Neural cell (in vitro differentiated cells): ENCODE data around the gene CBLIF. TPM values are rescaled to one million over a fixed set of nuclear protein-coding genes. Genes with fewer than 3 reads are reported as not detected.
"Not testable (repeated sequence)": the region's sequence is repeated elsewhere in the genome, so short reads cannot be mapped to it uniquely, and the experiment has no call there.

ENCODE experiments used
- H2AFZ ChIP-seq: fragments of 200-600, 300-800 bp; sonication (generic), shearing (Covaris generic); 2 replicates; pipeline ENCODE4 v1.6.0; 2014; ENCODE audit warnings: low read depth, mild to moderate bottlenecking, antibody characterized with exemption, low read length, moderate library complexity
- H3F3A ChIP-seq: fragments of 200-600 bp; shearing (Covaris generic); 2 replicates; pipeline ENCODE4 v1.6.1; 2016; ENCODE audit warnings: mild to moderate bottlenecking, moderate library complexity, mixed read lengths, antibody characterized with exemption, low read length; ENCODE audit not compliant: insufficient read depth, poor library complexity, severe bottlenecking
- H3K27ac ChIP-seq: fragments of 200-600, 300-800 bp; sonication (generic), shearing (Covaris generic); 2 replicates; pipeline ENCODE4 v1.5.1; 2014; ENCODE audit warnings: mild to moderate bottlenecking, low read length, moderate library complexity
- H3K27me3 ChIP-seq: fragments of 300-800, 200-600 bp; sonication (generic), shearing (Covaris generic); 2 replicates; pipeline ENCODE4 v1.6.0; 2014; ENCODE audit warnings: mild to moderate bottlenecking, low read depth, low read length, moderate library complexity; ENCODE audit not compliant: insufficient read depth
- H3K36me3 ChIP-seq: fragments of 300-800, 200-600 bp; sonication (generic), shearing (Covaris generic); 2 replicates; pipeline ENCODE4 v1.5.1; 2014; ENCODE audit warnings: mild to moderate bottlenecking, antibody characterized with exemption, low read length, moderate library complexity; ENCODE audit not compliant: insufficient read depth
- H3K4me2 ChIP-seq: fragments of 300-800, 200-600 bp; sonication (generic), shearing (Covaris generic); 2 replicates; pipeline ENCODE4 v1.6.0; 2014; ENCODE audit warnings: mild to moderate bottlenecking, low read length
- H3K4me3 ChIP-seq: fragments of 300-800, 200-600 bp; sonication (generic), shearing (Covaris generic); 2 replicates; pipeline ENCODE4 v1.5.1; 2014; ENCODE audit warnings: mild to moderate bottlenecking, low read length, moderate library complexity
- H3K79me2 ChIP-seq: fragments of 200-600 bp; shearing (Covaris generic); replicated peaks from 2 replicates; pipeline ENCODE4 v1.6.0; 2014; ENCODE audit warnings: mild to moderate bottlenecking, low read length, moderate library complexity; ENCODE audit not compliant: insufficient read depth
- H3K9ac ChIP-seq: fragments of 300-800, 200-600 bp; sonication (generic), shearing (Covaris generic); 2 replicates; pipeline ENCODE4 v1.6.1; 2016; ENCODE audit warnings: mild to moderate bottlenecking, low read length, mixed read lengths
- H3K9me2 ChIP-seq: fragments of 200-600 bp; shearing (Covaris generic); 2 replicates; pipeline ENCODE4 v1.6.1; 2016; ENCODE audit warnings: mild to moderate bottlenecking, low read length, mixed read lengths; ENCODE audit not compliant: insufficient read depth
- H3K9me3 ChIP-seq: fragments of 200-600, 300-800 bp; sonication (generic), shearing (Covaris generic); 2 replicates; pipeline ENCODE4 v1.6.1; 2016; ENCODE audit warnings: mild to moderate bottlenecking, mixed run types, low read length, moderate library complexity, mixed read lengths
- H4K20me1 ChIP-seq: fragments of 200-600 bp; shearing (Covaris generic); 2 replicates; pipeline ENCODE4 v1.6.1; 2016; ENCODE audit warnings: mild to moderate bottlenecking, mixed run types; ENCODE audit not compliant: insufficient read depth
- EP300 ChIP-seq: fragments of 450-650 bp; conservative IDR thresholded peaks from 2 replicates; pipeline ENCODE4 v1.6.1; 2014; ENCODE audit warnings: antibody characterized with exemption, mild to moderate bottlenecking, moderate library complexity; ENCODE audit not compliant: poor library complexity, severe bottlenecking
- EZH2 ChIP-seq: fragments of 200-600, 300-800 bp; shearing (Covaris generic), sonication (generic); IDR thresholded peaks from 2 replicates; pipeline ENCODE4 v1.6.1; 2014; ENCODE audit warnings: antibody characterized with exemption, low read length, borderline replicate concordance, mild to moderate bottlenecking; ENCODE audit not compliant: insufficient read depth, poor library complexity, severe bottlenecking
- MXI1 ChIP-seq: fragments of 450-650 bp; conservative IDR thresholded peaks from 2 replicates; pipeline ENCODE4 v1.6.1; 2014; ENCODE audit warnings: antibody characterized with exemption, mild to moderate bottlenecking; ENCODE audit not compliant: poor library complexity, severe bottlenecking
- POLR2AphosphoS5 ChIP-seq: IDR thresholded peaks from 2 replicates; pipeline ENCODE4 v1.6.1; 2012
- RAD21 ChIP-seq: fragments of 450-650 bp; conservative IDR thresholded peaks from 2 replicates; pipeline ENCODE4 v1.6.1; 2014; ENCODE audit warnings: antibody characterized with exemption, mild to moderate bottlenecking, moderate library complexity
- SMC3 ChIP-seq: fragments of 450-650 bp; conservative IDR thresholded peaks from 2 replicates; pipeline ENCODE4 v1.6.1; 2014; ENCODE audit warnings: antibody characterized with exemption, mild to moderate bottlenecking, moderate library complexity; ENCODE audit not compliant: poor library complexity
- TAF1 ChIP-seq: IDR thresholded peaks from 2 replicates; pipeline ENCODE4 v1.6.1; 2012; ENCODE audit warnings: low read depth
- polyA plus RNA-seq: library from polyadenylated mRNA; depleted of rRNA; stranded (reverse); fragments of >200 nt; gene quantifications from 2 replicates; pipeline ENCODE4 v1.2.3, GENCODE V29; 2014
- TF ChIP-seq, protein P1 (sequence below): IDR thresholded peaks from 2 replicates; pipeline ENCODE4 v1.6.1; 2012; ENCODE audit warnings: borderline replicate concordance
- TF ChIP-seq, protein P2 (sequence below): fragments of 450-650 bp; IDR thresholded peaks from 2 replicates; pipeline ENCODE4 v1.5.1; 2014; ENCODE audit warnings: antibody characterized with exemption, mild to moderate bottlenecking, moderate library complexity; ENCODE audit not compliant: poor library complexity, severe bottlenecking

Gene CBLIF
- polyA plus RNA-seq, 1 donor from 2014 or later: not detected

DNA sequence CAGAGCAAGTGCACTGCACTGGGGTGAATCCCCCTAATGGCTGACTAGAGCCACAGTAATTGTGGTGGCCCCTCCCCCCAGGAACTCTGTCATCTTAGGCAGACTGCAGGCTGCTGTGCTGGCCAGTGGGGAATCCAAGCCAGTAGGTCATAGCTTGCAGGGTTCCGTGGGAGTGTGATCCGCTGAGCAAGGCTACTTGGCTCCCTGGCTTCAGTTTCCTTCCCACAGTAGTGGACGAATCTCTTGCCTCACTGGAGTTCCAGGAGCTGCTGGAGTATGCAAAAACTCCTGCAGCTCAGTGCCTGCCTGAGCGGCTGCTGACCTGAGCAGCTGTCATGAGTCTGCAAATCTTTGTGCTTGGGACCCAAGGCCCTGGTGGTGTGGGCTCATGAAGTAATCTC is 46.5 kb upstream of the CBLIF start:
- Histone ChIP-seq H3K4me3 (no peak overlapping the region), H3K36me3 (no peaks in the 10 kb centered on the region), H3K27ac (no peak overlapping the region), H3K9ac (no peak overlapping the region), H2AFZ (no peak overlapping the region), H3K27me3 (no peaks in the 10 kb centered on the region), H3K9me2 (no peaks in the 10 kb centered on the region), H3K4me2 (no peak overlapping the region), H4K20me1 (no peaks in the 10 kb centered on the region), H3K79me2 (no peaks in the 10 kb centered on the region), H3K9me3 (no peaks in the 10 kb centered on the region), H3F3A (no peaks in the 10 kb centered on the region)
- TF ChIP-seq MXI1 (no peak), EP300 (no peak), POLR2AphosphoS5 (no peak), EZH2 (no peak)

DNA sequence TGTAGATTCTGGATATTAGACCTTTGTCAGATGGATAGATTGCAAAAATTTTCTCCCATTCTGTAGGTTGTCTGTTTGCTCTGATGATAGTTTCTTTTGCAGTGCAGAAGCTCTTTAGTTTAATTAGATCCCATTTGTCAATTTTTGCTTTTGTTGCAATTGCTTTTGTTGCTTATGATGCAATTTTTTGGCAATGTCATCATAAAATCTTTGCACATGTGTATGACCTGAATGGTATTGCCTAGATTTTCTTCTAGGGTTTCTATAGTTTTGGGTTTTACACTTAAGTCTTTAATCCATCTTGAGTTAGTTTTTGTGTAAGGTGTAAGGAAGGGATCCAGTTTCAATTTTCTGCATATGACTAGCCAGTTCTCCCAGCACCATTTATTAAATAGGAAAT is 41.9 kb upstream of the CBLIF start:
- H3K27ac ChIP-seq, H3K4me3 ChIP-seq, H2AFZ ChIP-seq, H3K36me3 ChIP-seq, H3K9ac ChIP-seq, H3K27me3 ChIP-seq, H3K4me2 ChIP-seq, H3K9me3 ChIP-seq, H3K9me2 ChIP-seq, H3K79me2 ChIP-seq, H3F3A ChIP-seq, H4K20me1 ChIP-seq: not testable (repeated sequence)

DNA sequence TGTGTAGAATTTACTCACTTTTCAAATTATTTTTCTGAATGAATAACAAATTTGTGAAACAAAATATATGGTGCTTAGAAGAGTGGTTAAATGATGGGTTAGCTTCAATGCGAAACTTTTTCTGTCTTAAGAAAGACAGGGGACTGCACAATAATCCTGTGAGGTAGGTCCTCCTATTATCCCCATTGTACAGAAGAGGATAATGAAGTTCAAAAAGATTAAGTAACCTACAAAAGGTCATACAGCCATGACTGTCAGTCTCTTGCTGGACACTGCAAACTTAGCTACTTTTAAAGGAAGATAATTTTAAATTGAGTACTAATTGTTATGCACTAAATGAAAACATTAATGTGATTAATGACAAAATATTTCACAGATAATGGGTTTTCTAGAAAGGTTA is 38.3 kb upstream of the CBLIF start:
- Histone ChIP-seq H3K9me3 (no peaks in the 10 kb centered on the region), H3K4me3 (no peak overlapping the region), H3K36me3 (no peaks in the 10 kb centered on the region)

DNA sequence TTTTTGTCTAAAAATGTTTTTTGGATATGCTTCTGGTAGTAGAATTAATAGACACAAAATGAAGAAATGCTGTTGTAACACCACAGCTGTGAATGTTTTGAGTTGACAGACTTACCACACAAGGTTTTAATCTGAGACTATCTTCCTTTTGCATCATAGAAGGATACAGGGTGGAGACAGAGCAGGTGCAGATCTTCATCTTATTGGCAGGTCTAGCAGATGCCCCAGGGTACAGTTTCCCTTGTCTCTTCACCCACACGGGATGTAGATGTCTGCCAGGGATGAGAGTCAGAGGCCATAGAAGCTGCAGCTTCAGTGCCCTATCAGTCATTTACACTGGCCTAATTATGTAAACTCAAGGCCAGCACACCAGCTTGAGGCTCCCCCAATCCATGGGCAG is 34.3 kb upstream of the CBLIF start:
- H3K9ac ChIP-seq: no peak overlapping the region
- no peak overlapping the region for H2AFZ ChIP-seq
- no peaks in the 10 kb centered on the region for H3K27me3 ChIP-seq
- no peaks in the 10 kb centered on the region for H3K9me3 ChIP-seq
- no peaks in the 10 kb centered on the region for H4K20me1 ChIP-seq
- no peaks in the 10 kb centered on the region for H3K9me2 ChIP-seq
- H3K36me3 ChIP-seq: no peaks in the 10 kb centered on the region
- no peaks in the 10 kb centered on the region for H3F3A ChIP-seq
- no peak overlapping the region for H3K4me2 ChIP-seq
- H3K27ac ChIP-seq: no peak overlapping the region
- no peaks in the 10 kb centered on the region for H3K79me2 ChIP-seq
- no peak overlapping the region for H3K4me3 ChIP-seq
- TF ChIP-seq, protein P1, sequence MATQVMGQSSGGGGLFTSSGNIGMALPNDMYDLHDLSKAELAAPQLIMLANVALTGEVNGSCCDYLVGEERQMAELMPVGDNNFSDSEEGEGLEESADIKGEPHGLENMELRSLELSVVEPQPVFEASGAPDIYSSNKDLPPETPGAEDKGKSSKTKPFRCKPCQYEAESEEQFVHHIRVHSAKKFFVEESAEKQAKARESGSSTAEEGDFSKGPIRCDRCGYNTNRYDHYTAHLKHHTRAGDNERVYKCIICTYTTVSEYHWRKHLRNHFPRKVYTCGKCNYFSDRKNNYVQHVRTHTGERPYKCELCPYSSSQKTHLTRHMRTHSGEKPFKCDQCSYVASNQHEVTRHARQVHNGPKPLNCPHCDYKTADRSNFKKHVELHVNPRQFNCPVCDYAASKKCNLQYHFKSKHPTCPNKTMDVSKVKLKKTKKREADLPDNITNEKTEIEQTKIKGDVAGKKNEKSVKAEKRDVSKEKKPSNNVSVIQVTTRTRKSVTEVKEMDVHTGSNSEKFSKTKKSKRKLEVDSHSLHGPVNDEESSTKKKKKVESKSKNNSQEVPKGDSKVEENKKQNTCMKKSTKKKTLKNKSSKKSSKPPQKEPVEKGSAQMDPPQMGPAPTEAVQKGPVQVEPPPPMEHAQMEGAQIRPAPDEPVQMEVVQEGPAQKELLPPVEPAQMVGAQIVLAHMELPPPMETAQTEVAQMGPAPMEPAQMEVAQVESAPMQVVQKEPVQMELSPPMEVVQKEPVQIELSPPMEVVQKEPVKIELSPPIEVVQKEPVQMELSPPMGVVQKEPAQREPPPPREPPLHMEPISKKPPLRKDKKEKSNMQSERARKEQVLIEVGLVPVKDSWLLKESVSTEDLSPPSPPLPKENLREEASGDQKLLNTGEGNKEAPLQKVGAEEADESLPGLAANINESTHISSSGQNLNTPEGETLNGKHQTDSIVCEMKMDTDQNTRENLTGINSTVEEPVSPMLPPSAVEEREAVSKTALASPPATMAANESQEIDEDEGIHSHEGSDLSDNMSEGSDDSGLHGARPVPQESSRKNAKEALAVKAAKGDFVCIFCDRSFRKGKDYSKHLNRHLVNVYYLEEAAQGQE: no peak
- no peak for TF ChIP-seq RAD21

More for the DNA sequence above, 38.3 kb upstream of the CBLIF start:
- Histone ChIP-seq H3K79me2 (no peaks in the 10 kb centered on the region), H3K27me3 (no peaks in the 10 kb centered on the region), H3K9ac (no peak overlapping the region), H2AFZ (no peak overlapping the region), H3K9me2 (no peaks in the 10 kb centered on the region), H3K27ac (no peak overlapping the region), H3K4me2 (no peak overlapping the region), H3F3A (no peaks in the 10 kb centered on the region), H4K20me1 (no peaks in the 10 kb centered on the region)
- no peak for TF ChIP-seq TAF1
- TF ChIP-seq, protein P2, sequence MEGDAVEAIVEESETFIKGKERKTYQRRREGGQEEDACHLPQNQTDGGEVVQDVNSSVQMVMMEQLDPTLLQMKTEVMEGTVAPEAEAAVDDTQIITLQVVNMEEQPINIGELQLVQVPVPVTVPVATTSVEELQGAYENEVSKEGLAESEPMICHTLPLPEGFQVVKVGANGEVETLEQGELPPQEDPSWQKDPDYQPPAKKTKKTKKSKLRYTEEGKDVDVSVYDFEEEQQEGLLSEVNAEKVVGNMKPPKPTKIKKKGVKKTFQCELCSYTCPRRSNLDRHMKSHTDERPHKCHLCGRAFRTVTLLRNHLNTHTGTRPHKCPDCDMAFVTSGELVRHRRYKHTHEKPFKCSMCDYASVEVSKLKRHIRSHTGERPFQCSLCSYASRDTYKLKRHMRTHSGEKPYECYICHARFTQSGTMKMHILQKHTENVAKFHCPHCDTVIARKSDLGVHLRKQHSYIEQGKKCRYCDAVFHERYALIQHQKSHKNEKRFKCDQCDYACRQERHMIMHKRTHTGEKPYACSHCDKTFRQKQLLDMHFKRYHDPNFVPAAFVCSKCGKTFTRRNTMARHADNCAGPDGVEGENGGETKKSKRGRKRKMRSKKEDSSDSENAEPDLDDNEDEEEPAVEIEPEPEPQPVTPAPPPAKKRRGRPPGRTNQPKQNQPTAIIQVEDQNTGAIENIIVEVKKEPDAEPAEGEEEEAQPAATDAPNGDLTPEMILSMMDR: no peak
- no peak for TF ChIP-seq EZH2
- TF ChIP-seq SMC3: no peak
- no peak for TF ChIP-seq RAD21
